HG02981 (cell line): ENCODE measurements around the gene CHST11.
A peak's percentile ranks its signal among the peaks of the same experiment; 100 is the strongest.

Experiments
- ATAC-seq: cut with Tn5 transposase; IDR thresholded peaks from one replicate; pipeline ENCODE4 v1.9.1; 2021; ENCODE audit warnings: mild to moderate bottlenecking, moderate library complexity; ENCODE audit not compliant: unreplicated experiment

CHST11 gene

GRCh38 chr12:104577581-104577981, 120.8 kb downstream of the CHST11 start:
- no peak for ATAC-seq

DNA sequence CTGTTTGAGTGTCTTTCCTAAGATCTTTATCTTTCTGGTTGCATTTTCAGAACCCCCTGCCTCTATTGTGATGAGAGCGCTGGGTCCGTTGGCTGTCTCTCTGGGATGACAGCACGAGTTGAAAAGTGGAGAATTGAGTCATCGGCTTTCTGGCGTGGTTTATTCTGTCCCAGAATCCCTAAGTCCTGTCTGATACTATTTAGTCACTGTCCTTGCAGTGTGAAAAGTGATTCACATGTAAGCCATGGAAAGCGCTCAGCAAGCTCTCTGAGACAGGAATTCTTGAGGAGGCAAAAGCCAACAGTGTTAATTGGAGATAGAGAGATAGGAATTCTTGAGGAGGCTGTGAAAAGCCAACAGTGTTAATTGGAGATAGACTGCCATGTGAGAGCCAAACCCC, 121.7 kb downstream of the CHST11 start:
- ATAC-seq = no peak

- no peak for ATAC-seq
Measured at GRCh38 chr12:104579718-104580495, 123.2 kb downstream of the CHST11 start.

GRCh38 chr12:104581005-104581570, 124.3 kb downstream of the CHST11 start:
- no peak for ATAC-seq

- peak; percentile 81 for ATAC-seq
Measured at GRCh38 chr12:104582739-104583138, 126.0 kb downstream of the CHST11 start.

GRCh38 chr12:104583301-104583700, 126.6 kb downstream of the CHST11 start:
- peak; percentile 49 for ATAC-seq

- no peak for ATAC-seq
Measured at GRCh38 chr12:104585448-104586055, 128.8 kb downstream of the CHST11 start.

DNA sequence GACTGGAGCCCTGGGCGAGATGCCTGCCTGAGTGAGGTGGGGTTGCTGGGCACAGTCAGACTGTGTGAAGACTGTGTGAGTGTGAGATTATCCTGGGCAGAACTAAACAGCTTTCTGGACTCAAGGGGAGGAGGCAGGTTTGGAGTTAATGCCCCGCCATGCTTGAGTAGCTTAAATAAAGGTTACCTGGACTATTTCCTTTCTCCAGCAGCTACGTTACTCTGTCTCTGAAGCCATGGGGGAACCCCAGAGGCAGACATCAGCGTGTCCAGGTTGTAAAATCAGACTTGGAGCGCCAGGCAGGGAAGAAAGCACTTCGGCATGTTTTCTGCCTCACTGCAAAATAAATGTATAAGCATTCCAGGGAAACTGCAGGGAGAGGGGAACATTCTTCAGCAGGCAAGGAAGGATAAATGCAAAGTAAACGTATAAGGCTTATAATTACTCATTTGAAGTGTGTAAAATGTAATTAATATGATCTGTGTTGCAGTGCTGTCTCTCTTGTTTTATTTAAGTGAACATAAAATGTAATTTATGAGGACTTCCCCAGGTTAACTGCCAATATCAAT, 129.7 kb downstream of the CHST11 start:
- no peak for ATAC-seq

DNA sequence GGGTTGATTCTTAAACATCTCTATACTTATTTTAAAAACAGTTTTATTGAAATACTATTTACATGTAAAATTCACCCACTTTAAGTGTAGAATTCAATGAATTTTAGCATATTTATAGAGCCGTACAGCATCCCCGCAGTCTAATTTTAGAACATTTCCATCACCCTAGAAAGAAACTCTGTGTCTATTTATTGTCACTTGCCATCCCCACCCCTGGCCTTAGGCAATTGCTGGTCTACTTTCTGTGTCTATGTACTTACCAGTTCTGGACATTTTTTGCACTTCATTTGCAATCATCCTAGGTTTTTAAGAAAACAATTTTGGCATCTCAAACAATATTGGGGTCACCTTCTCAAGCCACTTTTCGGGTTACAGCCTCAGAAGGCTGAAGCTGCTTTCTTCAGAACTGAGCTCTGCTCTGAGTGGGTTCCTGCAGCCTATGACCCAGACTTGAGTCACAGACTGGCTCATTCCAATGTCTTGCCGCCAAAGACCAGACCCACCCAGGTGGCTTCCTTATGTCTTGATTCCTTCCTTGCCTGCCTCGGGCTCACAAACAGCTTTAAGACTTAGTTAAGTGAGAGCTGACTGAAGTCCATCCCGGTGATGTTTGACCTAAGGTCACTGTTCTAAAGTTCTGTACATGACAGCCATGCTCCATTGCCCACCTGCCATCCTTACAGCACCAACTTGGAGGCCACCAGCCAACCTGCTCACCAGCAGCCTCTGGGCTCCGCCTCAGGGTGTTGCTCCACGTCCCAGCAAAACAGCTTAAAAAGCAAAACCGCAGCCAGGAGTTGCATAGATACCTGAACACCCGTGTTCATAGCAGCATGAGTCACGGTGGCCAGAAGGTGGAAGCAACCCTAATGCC, 131.5 kb downstream of the CHST11 start:
- no peak for ATAC-seq

DNA sequence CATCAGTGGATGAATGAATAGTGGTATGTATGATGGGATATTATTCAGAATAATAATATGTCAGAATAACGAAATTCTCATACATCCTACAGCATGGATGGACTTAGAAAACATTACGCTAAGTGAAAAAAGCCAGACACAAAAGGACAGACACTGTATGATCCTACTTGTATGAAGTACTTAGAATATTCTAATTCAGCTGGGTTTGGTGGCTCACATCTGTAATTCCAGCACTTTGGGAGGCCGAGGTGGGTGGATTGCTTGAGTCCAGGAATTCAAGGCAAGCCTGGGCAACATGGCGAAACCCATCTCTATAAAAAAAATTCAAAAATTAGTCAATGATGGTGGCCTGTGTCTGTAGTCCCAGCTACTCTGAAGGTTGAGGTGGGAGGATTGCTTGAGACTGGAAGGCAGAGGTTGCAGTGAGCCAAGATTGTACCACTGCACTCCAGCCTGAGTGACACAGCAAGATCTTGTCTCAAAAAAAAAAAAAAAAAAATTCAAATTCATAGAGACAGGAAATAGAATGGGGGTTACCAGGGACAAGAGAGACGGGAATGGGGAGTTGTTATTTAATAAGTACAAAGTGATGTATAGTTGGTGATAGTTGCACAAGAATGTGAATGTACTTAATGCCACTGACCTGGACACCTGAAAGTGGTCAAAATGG, 132.3 kb downstream of the CHST11 start:
- no peak for ATAC-seq

GRCh38 chr12:104590022-104590421, 133.3 kb downstream of the CHST11 start:
- no peak for ATAC-seq

- no peak for ATAC-seq
Measured at GRCh38 chr12:104591257-104591885, 134.6 kb downstream of the CHST11 start.

DNA sequence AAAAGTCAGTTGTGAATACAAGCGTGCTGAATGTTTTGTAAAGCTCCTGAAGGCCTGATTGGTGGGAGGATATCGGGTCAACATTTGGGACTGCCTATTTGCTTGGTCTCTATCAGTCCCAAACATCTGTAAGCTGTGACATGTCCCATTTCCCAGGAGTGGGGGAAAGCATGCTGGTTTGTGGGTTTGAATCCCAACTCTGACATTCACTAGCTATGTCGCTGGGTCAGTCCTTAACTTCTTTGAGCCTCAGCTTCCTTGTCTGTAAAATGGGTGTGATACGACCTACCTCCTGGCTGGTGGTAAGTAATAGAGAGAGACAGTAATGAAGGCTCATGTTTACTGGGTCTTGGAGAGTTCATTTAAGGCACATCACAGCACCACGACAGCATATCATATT, 136.7 kb downstream of the CHST11 start:
- no peak for ATAC-seq

DNA sequence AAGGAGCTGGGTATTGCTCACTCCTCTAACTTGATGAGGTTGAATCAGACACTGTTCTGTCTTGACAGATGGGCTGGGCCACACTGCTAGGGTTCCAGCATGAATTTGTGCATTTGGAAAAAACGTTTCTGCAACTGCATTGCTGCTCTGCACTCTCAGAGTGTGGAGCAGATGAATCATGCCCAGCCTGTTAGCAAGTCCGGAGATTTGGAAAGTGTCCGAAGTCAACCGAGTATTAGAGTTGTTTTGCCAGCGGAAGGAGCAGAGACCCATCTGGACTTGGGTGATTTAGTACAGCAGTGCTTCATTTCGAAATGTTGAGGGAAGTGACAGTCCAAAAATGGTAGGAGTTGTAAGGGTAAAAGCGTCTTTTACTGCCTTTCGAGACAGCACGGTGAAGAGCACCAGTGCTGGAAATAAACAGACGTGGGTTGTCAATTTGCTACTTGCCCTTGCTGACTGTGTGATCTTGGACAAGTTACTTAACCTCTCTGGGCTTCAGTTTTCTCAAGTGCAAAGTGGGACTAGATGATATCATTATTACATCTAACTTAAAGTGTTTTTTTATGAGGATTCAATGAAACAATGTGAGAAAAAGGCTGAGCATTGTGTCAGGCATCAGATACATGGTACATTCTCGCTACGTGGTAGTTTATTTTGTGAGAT, 139.5 kb downstream of the CHST11 start:
- ATAC-seq = no peak

DNA sequence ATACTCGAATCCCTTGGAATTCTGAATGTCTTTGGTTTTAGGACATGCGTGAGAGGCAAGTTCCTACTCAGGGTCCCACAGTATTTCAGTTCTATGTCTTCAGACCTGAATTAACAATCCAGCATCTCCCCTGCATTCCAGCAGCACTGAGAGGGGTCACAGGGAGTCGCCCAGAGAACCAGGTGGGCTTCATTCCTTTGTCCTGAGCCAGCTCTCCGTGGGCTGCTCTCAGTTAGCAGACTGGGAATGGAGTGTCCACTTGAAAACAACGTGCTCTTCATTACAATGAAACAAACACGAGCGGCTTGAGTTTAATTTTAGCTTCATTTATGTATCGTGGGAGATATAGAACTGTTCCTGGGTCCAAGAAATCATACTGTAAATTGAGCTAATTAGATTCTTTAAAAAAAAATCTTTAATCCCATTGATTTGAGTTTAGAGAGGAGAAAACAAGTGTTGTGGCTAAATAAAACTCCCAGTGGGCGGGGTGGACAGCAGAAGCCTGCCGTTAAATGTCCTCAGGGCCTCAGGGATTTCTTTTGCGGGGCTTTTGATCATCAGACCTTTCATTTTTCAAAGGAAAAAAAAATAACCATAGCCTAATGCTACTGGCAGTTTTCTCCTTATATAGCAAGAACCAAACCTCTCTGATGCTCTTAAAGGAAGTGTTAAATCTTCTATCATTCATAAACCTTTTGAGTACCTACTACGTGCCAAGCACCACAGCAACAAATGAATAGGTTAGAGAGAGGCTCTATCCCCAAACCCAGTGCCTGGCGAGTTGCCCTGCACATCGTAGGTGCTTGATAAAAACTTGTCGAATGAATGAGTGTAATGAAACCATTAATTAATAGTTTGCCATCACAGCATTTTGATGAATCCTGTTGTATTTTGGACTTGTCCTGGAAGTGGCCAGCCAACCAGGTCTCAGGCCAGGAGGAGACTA, 140.4 kb downstream of the CHST11 start:
- no peak for ATAC-seq

- ATAC-seq = no peak
Measured at GRCh38 chr12:104598342-104599271, 141.9 kb downstream of the CHST11 start.
